ENCODE data around the gene ITGB1. TPM values are rescaled to one million over a fixed set of nuclear protein-coding genes. Genes with fewer than 3 reads are reported as not detected.

ITGB1 gene
- total and polyA plus RNA-seq, 9 of the 15 experiments (the other 6 are each of a cell fraction or from before 2014, with no cell fraction given), result 40.2 to 194 (median 155) TPM

DNA sequence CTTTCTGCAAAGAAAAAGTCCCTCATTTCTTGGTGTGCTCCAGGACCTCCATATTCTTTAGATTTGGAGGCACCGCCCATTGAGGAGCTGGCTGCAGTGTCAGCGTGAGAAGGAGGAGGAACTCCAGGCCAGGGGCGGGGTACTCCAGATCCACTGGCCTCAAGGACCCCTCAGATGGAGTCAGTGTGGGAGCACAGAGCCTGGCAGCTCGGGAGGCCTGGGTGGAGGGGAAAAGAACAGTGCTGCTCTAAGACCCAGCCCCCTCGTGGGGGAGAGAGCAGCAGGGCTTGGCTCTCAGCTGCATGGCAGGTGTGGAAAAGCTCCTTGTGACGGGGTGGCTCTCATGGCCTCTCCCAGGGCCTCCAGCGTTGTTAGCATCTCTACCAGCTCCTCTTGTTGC lies 70.5 kb downstream of the ITGB1 start:
- H3K27ac ChIP-seq (ENCODE audit: extremely low read depth, low read depth, low read length), result no peak overlapping the region
- no peaks in the 10 kb centered on the region for H3K9me1 ChIP-seq (ENCODE audit: control insufficient read depth, insufficient read depth, low read length)
- H3K4me2 ChIP-seq (ENCODE audit: insufficient read depth, low read length), result no peak overlapping the region
- H2AFZ ChIP-seq (ENCODE audit: low read depth, low read length), result no peak overlapping the region; the same call in 1 of the 2 replicates
- ATAC-seq, result peak; percentile 55
- intact Hi-C loops (cut with micrococcal nuclease) (no loop called here), in situ Hi-C loops (cut with MboI) (no loop called here)
- H3K9me3 ChIP-seq (replicated peaks; ENCODE audit: control insufficient read depth, insufficient read depth, low read depth, low read length), result no peaks in the 10 kb centered on the region
- TF ChIP-seq CXXC5 (CRISPR knock-in tag; IDR thresholded peaks at IDR 0.05) (no peak), SP2 (IDR thresholded peaks at IDR 0.05; ENCODE audit: extremely low read depth, low read depth, low read length, poor library complexity, severe bottlenecking) (no peak), EZH2 (IDR thresholded peaks at IDR 0.05; ENCODE audit: borderline replicate concordance, low read depth, low read length) (no peak)
- H3K4me1 ChIP-seq (replicated peaks in 1 of 2; ENCODE audit: control insufficient read depth in 2 of 2, insufficient read depth in 2 of 2, low read length in 2 of 2), result no peaks in the 10 kb centered on the region
- no peak for DNase-seq (ENCODE audit: extremely low read depth in 1 of 4, low spot score in 3 of 4)
- ChIA-PET POLR2A (no interaction called here), CTCF (ENCODE audit: low intra/inter-chr PET ratio) (no interaction called here)
- WGBS (ENCODE audit: insufficient coverage, low coverage, missing lambda C conversion rate), result 9% methylated on average over 7 of the region's 7 CpGs
- no peak for FAIRE-seq
- no peaks in the 10 kb centered on the region for H3K36me3 ChIP-seq (ENCODE audit: control insufficient read depth, insufficient read depth, low read length)
- H4K20me1 ChIP-seq (replicated peaks; ENCODE audit: control insufficient read depth, insufficient read depth, low read length), result no peaks in the 10 kb centered on the region
- no peak overlapping the region for H3K9ac ChIP-seq (ENCODE audit: insufficient read depth in 1 of 2, low read depth in 2 of 2, low read length in 2 of 2)
- no peaks in the 10 kb centered on the region; a peak in 2 of 5 replicates for H3K27me3 ChIP-seq (ENCODE audit: control insufficient read depth in 2 of 2, insufficient read depth in 2 of 2, low read length in 2 of 2)
- no TSS peak for BruUV-seq (replicated peaks)
- H3K4me3 ChIP-seq, result no peak overlapping the region
- H3K79me2 ChIP-seq (ENCODE audit: control insufficient read depth, insufficient read depth, low read length), result no peaks in the 10 kb centered on the region

DNA sequence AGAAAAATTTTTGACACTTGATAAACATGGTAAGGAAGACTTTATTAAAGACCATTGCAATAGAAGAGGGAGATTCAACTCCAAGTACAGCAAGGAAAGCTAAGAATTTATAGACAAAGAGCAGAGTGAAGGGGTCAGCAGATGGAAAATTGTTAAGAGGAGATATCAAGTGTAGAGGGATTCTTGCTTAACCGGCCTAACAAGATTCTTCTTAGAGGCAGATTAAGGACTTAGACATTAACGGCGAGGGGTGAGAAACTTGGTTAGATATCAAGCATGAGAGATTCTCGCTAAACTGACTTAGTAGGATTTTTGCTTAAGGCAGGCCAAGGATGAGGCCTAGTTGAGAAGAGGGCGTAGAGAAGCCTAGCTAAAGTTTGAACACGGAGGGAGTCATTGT lies 76.0 kb downstream of the ITGB1 start:
- H3K27ac ChIP-seq (ENCODE audit: extremely low read depth, low read depth, low read length), result no peak overlapping the region
- H3K4me2 ChIP-seq (ENCODE audit: insufficient read depth, low read length), result no peak overlapping the region
- ATAC-seq (no peak), FAIRE-seq (peak; percentile 44), DNase-seq (ENCODE audit: extremely low read depth in 1 of 4, low spot score in 3 of 4) (no peak)
- H3K9me3 ChIP-seq (replicated peaks; ENCODE audit: control insufficient read depth, insufficient read depth, low read depth, low read length), result no peaks in the 10 kb centered on the region
- ChIA-PET POLR2A (interaction anchor here (1.1 to 1.8 kb wide), 2 partner anchors 9 to 11 kb away, joined by 4 read pairs; no protein-coding TSS in a partner anchor), CTCF (ENCODE audit: low intra/inter-chr PET ratio) (no interaction called here)
- no peak overlapping the region for H3K9ac ChIP-seq (ENCODE audit: insufficient read depth in 1 of 2, low read depth in 2 of 2, low read length in 2 of 2)
- no peak overlapping the region for H3K4me3 ChIP-seq
- BruUV-seq (replicated peaks), result no TSS peak
- intact Hi-C loops (cut with micrococcal nuclease), result no loop called here
- WGBS (ENCODE audit: insufficient coverage, low coverage, missing lambda C conversion rate), result 40% methylated on average over 6 of the region's 6 CpGs
- no peaks in the 10 kb centered on the region for H4K20me1 ChIP-seq (replicated peaks; ENCODE audit: control insufficient read depth, insufficient read depth, low read length)
- in situ Hi-C loops (cut with MboI), result no loop called here
- no peaks in the 10 kb centered on the region for H3K27me3 ChIP-seq (ENCODE audit: control insufficient read depth in 2 of 2, insufficient read depth in 2 of 2, low read length in 2 of 2)
- peaks cover 0 to 4% of the 10 kb centered on the region in 2 experiments; a peak in 1 of 5 replicates for H3K4me1 ChIP-seq (replicated peaks in 1 of 2; ENCODE audit: control insufficient read depth in 2 of 2, insufficient read depth in 2 of 2, low read length in 2 of 2)
- H3K36me3 ChIP-seq (ENCODE audit: control insufficient read depth, insufficient read depth, low read length), result no peaks in the 10 kb centered on the region
- H3K9me1 ChIP-seq (ENCODE audit: control insufficient read depth, insufficient read depth, low read length), result no peaks in the 10 kb centered on the region
- H2AFZ ChIP-seq (ENCODE audit: low read depth, low read length), result no peak overlapping the region
- no peak for TF ChIP-seq L3MBTL2 (IDR thresholded peaks at IDR 0.05)
- no peak for TF ChIP-seq MAFK (IDR thresholded peaks at IDR 0.05; ENCODE audit: low read length)
- TF ChIP-seq ELF2 (CRISPR knock-in tag; IDR thresholded peaks at IDR 0.05), result no peak
- no peak for TF ChIP-seq NCOR1 (IDR thresholded peaks at IDR 0.05)
- H3K79me2 ChIP-seq (ENCODE audit: control insufficient read depth, insufficient read depth, low read length), result no peaks in the 10 kb centered on the region
